OCI-LY7 (cell line): ENCODE data around the gene KIRREL3.

Experiments
- EZH2phosphoT487 ChIP-seq: fragments of 200-600 bp; sonication (generic); IDR thresholded peaks from 2 replicates; pipeline ENCODE4 v1.6.1; 2018; ENCODE audit warnings: low read depth, borderline replicate concordance, mild to moderate bottlenecking, mixed run types, antibody characterized with exemption, low read length, moderate library complexity, mixed read lengths
- TF ChIP-seq, protein P1 (sequence below): fragments of 200-600 bp; sonication (generic); conservative IDR thresholded peaks from 2 replicates; pipeline ENCODE4 v1.5.1; 2014; ENCODE audit warnings: mild to moderate bottlenecking, antibody characterized with exemption, low read length, moderate library complexity, mixed read lengths

DNA sequence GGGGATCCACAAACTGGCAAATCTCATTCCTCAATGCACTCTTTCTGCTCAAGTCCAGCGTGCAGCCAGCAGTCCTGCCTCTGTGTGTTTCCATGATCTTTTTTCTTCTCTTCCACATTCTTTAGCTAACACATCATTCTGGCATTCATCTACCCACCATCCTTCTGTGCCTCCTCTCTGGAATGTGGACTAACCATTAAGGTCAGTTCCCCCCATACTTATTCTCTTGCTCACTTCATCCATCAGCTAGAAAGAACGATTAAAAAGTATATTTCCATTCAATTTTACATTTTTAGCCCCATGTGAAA is 7.8 kb downstream of the KIRREL3 start:
- TF ChIP-seq, protein P1, sequence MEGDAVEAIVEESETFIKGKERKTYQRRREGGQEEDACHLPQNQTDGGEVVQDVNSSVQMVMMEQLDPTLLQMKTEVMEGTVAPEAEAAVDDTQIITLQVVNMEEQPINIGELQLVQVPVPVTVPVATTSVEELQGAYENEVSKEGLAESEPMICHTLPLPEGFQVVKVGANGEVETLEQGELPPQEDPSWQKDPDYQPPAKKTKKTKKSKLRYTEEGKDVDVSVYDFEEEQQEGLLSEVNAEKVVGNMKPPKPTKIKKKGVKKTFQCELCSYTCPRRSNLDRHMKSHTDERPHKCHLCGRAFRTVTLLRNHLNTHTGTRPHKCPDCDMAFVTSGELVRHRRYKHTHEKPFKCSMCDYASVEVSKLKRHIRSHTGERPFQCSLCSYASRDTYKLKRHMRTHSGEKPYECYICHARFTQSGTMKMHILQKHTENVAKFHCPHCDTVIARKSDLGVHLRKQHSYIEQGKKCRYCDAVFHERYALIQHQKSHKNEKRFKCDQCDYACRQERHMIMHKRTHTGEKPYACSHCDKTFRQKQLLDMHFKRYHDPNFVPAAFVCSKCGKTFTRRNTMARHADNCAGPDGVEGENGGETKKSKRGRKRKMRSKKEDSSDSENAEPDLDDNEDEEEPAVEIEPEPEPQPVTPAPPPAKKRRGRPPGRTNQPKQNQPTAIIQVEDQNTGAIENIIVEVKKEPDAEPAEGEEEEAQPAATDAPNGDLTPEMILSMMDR, result no peak
- no peak for TF ChIP-seq EZH2phosphoT487
